ENCODE results near the gene C1QTNF4. TPM values are rescaled to one million over a fixed set of nuclear protein-coding genes. Genes with fewer than 3 reads are reported as not detected.

The C1QTNF4 gene
- total RNA-seq, 1 donor = 0.43 TPM

- TF ChIP-seq, protein P1, sequence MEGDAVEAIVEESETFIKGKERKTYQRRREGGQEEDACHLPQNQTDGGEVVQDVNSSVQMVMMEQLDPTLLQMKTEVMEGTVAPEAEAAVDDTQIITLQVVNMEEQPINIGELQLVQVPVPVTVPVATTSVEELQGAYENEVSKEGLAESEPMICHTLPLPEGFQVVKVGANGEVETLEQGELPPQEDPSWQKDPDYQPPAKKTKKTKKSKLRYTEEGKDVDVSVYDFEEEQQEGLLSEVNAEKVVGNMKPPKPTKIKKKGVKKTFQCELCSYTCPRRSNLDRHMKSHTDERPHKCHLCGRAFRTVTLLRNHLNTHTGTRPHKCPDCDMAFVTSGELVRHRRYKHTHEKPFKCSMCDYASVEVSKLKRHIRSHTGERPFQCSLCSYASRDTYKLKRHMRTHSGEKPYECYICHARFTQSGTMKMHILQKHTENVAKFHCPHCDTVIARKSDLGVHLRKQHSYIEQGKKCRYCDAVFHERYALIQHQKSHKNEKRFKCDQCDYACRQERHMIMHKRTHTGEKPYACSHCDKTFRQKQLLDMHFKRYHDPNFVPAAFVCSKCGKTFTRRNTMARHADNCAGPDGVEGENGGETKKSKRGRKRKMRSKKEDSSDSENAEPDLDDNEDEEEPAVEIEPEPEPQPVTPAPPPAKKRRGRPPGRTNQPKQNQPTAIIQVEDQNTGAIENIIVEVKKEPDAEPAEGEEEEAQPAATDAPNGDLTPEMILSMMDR (IDR thresholded peaks at IDR 0.05; ENCODE audit: insufficient read depth, low read depth, low read length) = no peak
- H3K4me3 ChIP-seq (ENCODE audit: low read depth, low read length) = no peak overlapping the region
- no peak for DNase-seq (ENCODE audit: low read depth)
Observed at GRCh38 chr11:47626234-47626633, 32.0 kb upstream of the C1QTNF4 start.

GRCh38 chr11:47620836-47621378 lies 26.7 kb upstream of the C1QTNF4 start:
- no peak for DNase-seq (ENCODE audit: low read depth)
- H3K4me3 ChIP-seq (ENCODE audit: low read depth, low read length) = no peak overlapping the region
- TF ChIP-seq, protein P1 (IDR thresholded peaks at IDR 0.05; ENCODE audit: insufficient read depth, low read depth, low read length) = no peak

DNA sequence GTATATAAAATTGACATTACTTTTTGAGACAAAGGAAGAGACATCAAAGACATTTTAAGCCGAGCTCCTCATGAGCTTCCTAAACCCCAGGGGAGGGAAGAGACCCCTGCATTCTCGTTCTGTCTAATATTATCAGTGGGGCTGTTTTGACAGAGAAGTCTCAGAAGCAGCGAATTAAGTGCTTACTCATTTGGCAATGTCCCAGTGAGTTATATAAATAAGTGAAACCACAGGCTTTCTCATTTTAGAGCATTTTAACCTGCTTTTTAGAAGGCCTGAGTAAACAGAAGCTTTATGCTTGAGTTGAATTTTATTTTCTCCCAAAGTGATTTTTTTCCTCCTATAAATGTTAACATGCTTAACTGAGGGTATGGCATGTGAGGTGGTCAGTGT lies 23.2 kb upstream of the C1QTNF4 start:
- TF ChIP-seq, protein P1 (IDR thresholded peaks at IDR 0.05; ENCODE audit: insufficient read depth, low read depth, low read length) = no peak
- peak; percentile 83 for DNase-seq (ENCODE audit: low read depth)
- H3K4me3 ChIP-seq (ENCODE audit: low read depth, low read length) = no peak overlapping the region

DNA sequence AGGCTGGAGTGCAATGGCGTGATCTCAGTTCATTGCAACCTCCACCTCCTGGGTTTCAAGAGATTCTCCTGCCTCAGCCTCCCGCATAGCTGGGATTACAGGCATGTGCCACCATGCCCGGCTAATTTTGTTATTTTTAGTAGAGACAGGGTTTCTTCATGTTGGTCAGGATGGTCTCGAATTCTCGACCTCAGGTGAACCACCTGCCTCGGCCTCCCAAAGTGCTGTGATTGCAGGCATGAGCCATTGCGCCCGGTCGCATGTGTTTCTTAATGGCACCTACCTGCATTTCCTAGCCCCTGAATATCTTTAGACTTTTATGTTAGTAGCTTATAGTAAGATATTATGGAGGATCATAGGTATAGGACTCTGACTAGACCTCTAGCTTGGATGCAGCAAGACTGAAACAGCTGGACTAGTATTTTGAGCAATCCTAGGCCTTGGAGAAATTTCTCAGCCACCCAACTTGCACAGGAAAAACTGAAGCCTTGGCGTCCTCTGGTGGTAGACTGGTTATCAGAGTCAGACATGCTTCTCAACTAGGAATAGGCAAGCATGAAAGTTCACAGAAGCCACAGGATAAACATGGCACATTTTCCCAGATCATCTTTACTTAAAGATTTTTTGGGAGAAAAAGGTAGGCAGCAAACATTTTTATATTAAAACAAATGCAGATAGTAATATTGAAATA lies 22.7 kb upstream of the C1QTNF4 start:
- TF ChIP-seq, protein P1 (IDR thresholded peaks at IDR 0.05; ENCODE audit: insufficient read depth, low read depth, low read length) = peak; percentile 99
- peak; percentile 86 for DNase-seq (ENCODE audit: low read depth)
- no peak overlapping the region for H3K4me3 ChIP-seq (ENCODE audit: low read depth, low read length)

DNA sequence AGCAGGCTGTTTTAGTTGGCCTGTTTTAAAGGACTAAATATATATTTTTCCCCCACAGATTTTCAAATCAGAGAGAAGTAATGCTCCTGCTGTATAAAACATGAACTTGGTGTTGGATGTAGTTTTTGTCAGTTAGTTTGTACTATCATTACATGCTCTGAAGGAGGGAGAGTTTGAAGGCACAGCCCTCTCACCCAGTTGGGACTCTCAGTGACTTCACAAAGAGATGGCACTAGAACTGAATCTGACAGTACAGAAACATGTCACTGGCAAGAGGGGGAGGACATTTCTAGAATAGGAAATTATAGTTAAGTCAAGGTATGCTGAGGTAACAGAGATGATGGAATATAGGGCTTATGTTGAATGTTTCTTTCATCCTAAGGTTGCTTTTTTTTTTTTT lies 21.0 kb upstream of the C1QTNF4 start:
- DNase-seq (ENCODE audit: low read depth) = no peak
- H3K4me3 ChIP-seq (ENCODE audit: low read depth, low read length) = no peak overlapping the region
- TF ChIP-seq, protein P1 (IDR thresholded peaks at IDR 0.05; ENCODE audit: insufficient read depth, low read depth, low read length) = no peak

- H3K4me3 ChIP-seq (ENCODE audit: low read depth, low read length) = no peak overlapping the region
- DNase-seq (ENCODE audit: low read depth) = no peak
- TF ChIP-seq, protein P1 (IDR thresholded peaks at IDR 0.05; ENCODE audit: insufficient read depth, low read depth, low read length) = no peak
Observed at GRCh38 chr11:47611348-47611794, 17.2 kb upstream of the C1QTNF4 start.
